Endothelial cell of umbilical vein (primary cell): ENCODE results near the gene TMEM92. TPM values are rescaled to one million over a fixed set of nuclear protein-coding genes. Genes with fewer than 3 reads are reported as not detected.
A peak's percentile ranks its signal among the peaks of the same experiment; 100 is the strongest.

Experiments used
- BruUV-seq: library from RNA; stranded (reverse); fragments of 400-500 nt; replicated peaks from 2 replicates; lab custom pipeline; 2021; lab: Mats Ljungman, UMichigan
- CTCF ChIA-PET: fragments of 300-600, 350-600 bp; sonication (Branson Sonifier 250); formaldehyde crosslinking; loops from one replicate; lab custom pipeline; 2021; ENCODE audit warnings: antibody characterized with exemption, inconsistent platforms; lab: Charles Lee
- POLR2A ChIA-PET: fragments of 300-600, 350-600 bp; sonication (Branson Sonifier 250); formaldehyde crosslinking; loops from one replicate; lab custom pipeline; 2021; ENCODE audit warnings: antibody characterized with exemption, inconsistent platforms; lab: Charles Lee
- DNase-seq: peaks from one replicate; pipeline ENCODE4 v3.0.0-alpha.2; 2011; ENCODE audit warnings: low read depth, low spot score
- FAIRE-seq: peaks from 2 replicates; lab custom pipeline; 2011; peaks lifted over from hg19 to GRCh38; lab: Jason Lieb, UNC
- H2AFZ ChIP-seq: 2 replicates; pipeline ENCODE4 v1.6.0; 2012; ENCODE audit warnings: low read depth, low read length, control low read depth, inconsistent platforms
- H3K27ac ChIP-seq: 2 replicates; pipeline ENCODE4 v1.5.1; 2011; ENCODE audit warnings: low read depth, mild to moderate bottlenecking, control low read depth, low read length, moderate library complexity; ENCODE audit not compliant: insufficient read depth
- H3K27me3 ChIP-seq, 2 experiments: 2 replicates each; pipeline versions ENCODE4 v1.6.0 to v1.6.1; 2011; ENCODE audit warnings: low read length in 2 of 2, mixed read lengths in 1 of 2; ENCODE audit not compliant: control insufficient read depth in 2 of 2, insufficient read depth in 2 of 2
- H3K36me3 ChIP-seq, 2 experiments: 2 replicates in 1 of 2; 3 replicates in 1 of 2; pipeline ENCODE4 v1.5.1; 2011; ENCODE audit warnings: low read length in 2 of 2, mild to moderate bottlenecking in 1 of 2, moderate library complexity in 1 of 2; ENCODE audit not compliant: control insufficient read depth in 2 of 2, insufficient read depth in 2 of 2; ENCODE audit errors: extremely low read depth in 1 of 2
- H3K4me1 ChIP-seq: 3 replicates; pipeline ENCODE4 v1.5.1; 2011; ENCODE audit warnings: mild to moderate bottlenecking, low read length; ENCODE audit not compliant: control insufficient read depth, insufficient read depth; ENCODE audit errors: extremely low read depth
- H3K4me2 ChIP-seq: 2 replicates; pipeline ENCODE4 v1.6.1; 2011; ENCODE audit warnings: low read length, control low read depth, mixed read lengths; ENCODE audit not compliant: insufficient read depth
- H3K4me3 ChIP-seq, 3 experiments: fragments of 200-600 bp in 1 of 3; sonication (generic), shearing (Covaris generic) in 1 of 3; replicated peaks in 1 of 3; 2 replicates each; pipeline ENCODE4 v1.5.1; 2011 to 2016; ENCODE audit warnings: control low read depth in 3 of 3, low read length in 3 of 3, mild to moderate bottlenecking in 2 of 3, inconsistent platforms in 1 of 3, low read depth in 1 of 3, moderate library complexity in 1 of 3; ENCODE audit not compliant: insufficient read depth in 1 of 3
- H3K79me2 ChIP-seq: 2 replicates; pipeline ENCODE4 v1.6.0; 2012; ENCODE audit warnings: low read length, inconsistent platforms; ENCODE audit not compliant: control insufficient read depth, insufficient read depth
- H3K9ac ChIP-seq: replicated peaks from 2 replicates; pipeline ENCODE3; 2011; ENCODE audit warnings: low read length, control low read depth; ENCODE audit not compliant: insufficient read depth; ENCODE audit errors: extremely low read depth
- H3K9me1 ChIP-seq: replicated peaks from 3 replicates; pipeline ENCODE4 v1.6.0; 2011; ENCODE audit warnings: mild to moderate bottlenecking, low read length; ENCODE audit not compliant: control insufficient read depth, insufficient read depth; ENCODE audit errors: extremely low read depth
- H3K9me3 ChIP-seq: replicated peaks from 2 replicates; pipeline ENCODE4 v1.5.1; 2012; ENCODE audit warnings: low read length, inconsistent platforms; ENCODE audit not compliant: control insufficient read depth, insufficient read depth
- H4K20me1 ChIP-seq: replicated peaks from 2 replicates; pipeline ENCODE3; 2011; ENCODE audit warnings: mild to moderate bottlenecking, low read length; ENCODE audit not compliant: control insufficient read depth, insufficient read depth; ENCODE audit errors: extremely low read depth
- EZH2 ChIP-seq: IDR thresholded peaks from 2 replicates; pipeline ENCODE4 v1.6.1; 2012; ENCODE audit warnings: borderline replicate concordance, low read depth, mild to moderate bottlenecking, moderate library complexity, low read length, inconsistent platforms; ENCODE audit not compliant: severe bottlenecking
- FOS ChIP-seq: IDR thresholded peaks from 2 replicates; pipeline ENCODE4 v1.6.1; 2011; ENCODE audit warnings: mild to moderate bottlenecking, low read length, moderate library complexity, borderline replicate concordance; ENCODE audit not compliant: insufficient read depth
- GATA2 ChIP-seq: IDR thresholded peaks from 2 replicates; pipeline ENCODE4 v1.7.0; 2011; ENCODE audit warnings: low read depth, mild to moderate bottlenecking, moderate library complexity, mixed read lengths, low read length; ENCODE audit not compliant: insufficient read length, insufficient read depth
- JUN ChIP-seq: IDR thresholded peaks from 2 replicates; pipeline ENCODE4 v1.6.1; 2011; ENCODE audit warnings: borderline replicate concordance, low read depth; ENCODE audit not compliant: insufficient read length, insufficient read depth
- MYC ChIP-seq: IDR thresholded peaks from one replicate; pipeline ENCODE4 v1.6.1; 2011; ENCODE audit warnings: mild to moderate bottlenecking, low read depth, low read length
- POLR2A ChIP-seq: IDR thresholded peaks from 2 replicates; pipeline ENCODE4 v1.6.1; 2012; ENCODE audit warnings: low read depth, mild to moderate bottlenecking, control low read depth, low read length
- POLR2AphosphoS5 ChIP-seq: IDR thresholded peaks from 2 replicates; pipeline ENCODE4 v1.6.1; 2012; ENCODE audit warnings: low read depth, mild to moderate bottlenecking, control low read depth, low read length, moderate library complexity; ENCODE audit not compliant: insufficient read depth
- dilution Hi-C: fragments of 300-500 bp; cut with MboI; formaldehyde crosslinking; loops from one replicate; pipeline ENCODE4 v1.15.0; 2019; ENCODE audit warnings: low sequenced_read_pairs; ENCODE audit not compliant: extremely low pct_ligation_motif_present
- intact Hi-C: fragments of 100-400 bp; cut with micrococcal nuclease; formaldehyde crosslinking; loops from one replicate; pipeline ENCODE4 v1.10.0; 2022
- polyA plus RNA-seq, 4 experiments: library from polyadenylated mRNA; depleted of rRNA in 3 of 4; stranded (reverse) in 3 of 4; unstranded in 1 of 4; fragments of >200 nt; gene quantifications; 2 replicates each; pipeline versions ENCODE4 v1.2.1 to v1.2.3, GENCODE V29; 2011 to 2012; ENCODE audit warnings: missing spikeins in 1 of 4
- total RNA-seq: library from RNA; stranded (reverse); gene quantifications from 2 replicates; pipeline ENCODE4 v1.2.3, GENCODE V29; 2021
- TF ChIP-seq, protein P1 (sequence below): IDR thresholded peaks from 2 replicates; pipeline ENCODE4 v1.6.1; 2011; ENCODE audit not compliant: insufficient read depth, insufficient read length
- TF ChIP-seq, protein P2 (sequence below), 2 donors: IDR thresholded peaks; 1 replicate in 1 of 2; 2 replicates in 1 of 2; pipeline ENCODE4 v1.5.1; 2011; ENCODE audit warnings: low read length in 2 of 2, mild to moderate bottlenecking in 2 of 2, moderate library complexity in 2 of 2, control low read depth in 1 of 2, inconsistent platforms in 1 of 2, low read depth in 1 of 2; ENCODE audit not compliant: insufficient read depth in 1 of 2; ENCODE audit errors: extremely low read depth in 1 of 2

The TMEM92 gene
- total and polyA plus RNA-seq, 2 donors (not counting 3 experiments of a cell fraction or from before 2014, with no cell fraction given) = 0.03 TPM; not detected in 1

DNA sequence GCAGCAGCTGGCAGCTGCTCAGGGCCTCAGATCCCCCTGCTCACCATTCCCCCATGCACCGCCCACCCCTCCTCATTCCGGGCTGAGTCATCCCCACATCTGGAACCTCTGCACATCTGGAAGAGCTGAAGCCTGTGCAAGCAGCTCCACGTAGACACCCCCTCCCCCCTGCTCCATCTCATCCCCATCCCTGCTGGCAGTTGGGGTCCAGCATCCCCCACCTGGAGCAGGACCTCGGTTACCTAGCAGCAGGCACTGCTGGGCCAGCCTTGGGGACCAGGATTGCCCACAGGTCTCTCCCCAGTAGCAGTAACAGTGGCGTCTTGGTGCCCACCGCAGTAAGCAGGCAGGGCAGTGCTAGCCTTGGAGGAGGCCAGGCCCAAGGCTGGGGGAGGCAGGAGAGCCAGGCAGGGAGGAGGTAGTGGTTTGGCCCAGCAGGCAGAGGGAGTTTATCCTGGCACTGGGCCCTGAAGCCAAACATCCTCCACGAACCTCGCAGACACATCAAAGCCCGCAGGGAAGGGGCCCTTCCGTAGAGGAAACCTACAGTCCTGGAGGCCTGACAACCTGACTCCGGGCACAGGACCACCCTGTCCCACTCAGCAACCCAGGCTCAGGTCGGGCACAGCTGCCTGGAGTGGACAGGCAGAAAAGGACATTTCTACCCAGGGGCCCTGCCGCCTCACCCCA, 7.7 kb upstream of the TMEM92 start:
- no peak overlapping the region for H3K4me3 ChIP-seq
- H3K27ac ChIP-seq = no peak overlapping the region
- intact Hi-C loops = loop anchor here (2.0 to 10.0 kb wide), 2 partner anchors 56 to 152 kb away; no protein-coding TSS in a partner anchor
- no peak overlapping the region for H3K4me2 ChIP-seq
- no peaks in the 10 kb centered on the region for H3K79me2 ChIP-seq
- FAIRE-seq (peak; percentile 90), DNase-seq (peak; percentile 59)
- H3K9me1 ChIP-seq = no peaks in the 10 kb centered on the region
- POLR2A ChIA-PET = no interaction called here
- H4K20me1 ChIP-seq = no peaks in the 10 kb centered on the region
- no peak overlapping the region for H2AFZ ChIP-seq
- H3K9me3 ChIP-seq = no peaks in the 10 kb centered on the region
- H3K4me1 ChIP-seq = peaks cover 6% of the 10 kb centered on the region
- H3K36me3 ChIP-seq = no peaks in the 10 kb centered on the region
- dilution Hi-C loops = no loop called here
- no peak overlapping the region for H3K9ac ChIP-seq
- no TSS peak for BruUV-seq
- peaks cover 3 to 7% of the 10 kb centered on the region in 2 experiments for H3K27me3 ChIP-seq
- CTCF ChIA-PET = interaction anchor here (0.9 to 11.4 kb wide), 5 partner anchors 11 to 68 kb away, joined by 3 to 236 read pairs (median 3); partner anchors contain the start of gene COL1A1
- TF ChIP-seq JUN = no peak

DNA sequence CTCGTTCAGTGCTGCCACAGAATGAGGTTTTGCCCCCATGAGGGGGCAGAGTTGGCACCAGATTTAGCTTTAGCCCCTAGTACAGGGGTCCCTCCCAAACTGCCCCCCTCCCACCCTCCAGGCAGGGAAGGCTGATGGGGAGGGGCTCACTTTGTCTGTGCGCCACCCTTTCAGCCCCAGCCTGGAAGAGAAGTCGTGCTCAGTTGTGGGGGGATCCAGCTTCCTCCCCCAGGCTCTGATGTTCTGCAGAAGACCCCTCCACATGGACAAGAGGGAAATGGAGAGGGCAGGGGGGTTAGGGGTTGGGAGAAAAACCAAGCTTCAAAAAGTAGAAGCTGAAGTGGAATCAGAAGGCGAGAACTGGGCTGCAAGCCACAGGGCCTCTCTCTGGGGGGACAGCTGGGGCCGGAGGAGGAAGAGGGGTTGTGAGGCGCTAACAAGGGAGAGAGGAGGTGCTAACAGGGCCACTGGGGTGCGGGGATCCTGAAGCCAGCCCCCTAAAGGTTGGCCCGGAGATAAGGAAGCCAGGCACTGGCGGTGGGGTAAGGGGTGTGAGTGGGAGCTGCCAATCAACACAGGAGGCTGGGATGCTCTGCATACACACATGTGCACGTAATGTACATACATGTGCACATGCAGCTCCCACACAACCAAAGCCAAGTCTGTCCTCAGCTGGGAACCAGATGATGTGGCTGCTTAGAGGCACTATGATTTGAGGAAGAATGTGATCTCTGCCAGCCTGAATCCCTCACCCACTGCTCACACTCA, 7.0 kb upstream of the TMEM92 start:
- BruUV-seq = no TSS peak
- H3K27ac ChIP-seq = no peak overlapping the region
- POLR2A ChIA-PET = no interaction called here
- dilution Hi-C loops (no loop called here), intact Hi-C loops (loop anchor here (2.0 to 10.0 kb wide), 2 partner anchors 56 to 152 kb away; no protein-coding TSS in a partner anchor)
- no peak overlapping the region for H2AFZ ChIP-seq
- H3K36me3 ChIP-seq = no peaks in the 10 kb centered on the region
- CTCF ChIA-PET = interaction anchor here (1.0 to 11.4 kb wide), 7 partner anchors 11 to 174 kb away, joined by 3 to 236 read pairs (median 3); partner anchors contain the start of gene COL1A1
- peaks cover 3 to 7% of the 10 kb centered on the region in 2 experiments for H3K27me3 ChIP-seq
- DNase-seq = no peak
- no peak for FAIRE-seq
- H3K79me2 ChIP-seq = no peaks in the 10 kb centered on the region
- no peak overlapping the region for H3K4me3 ChIP-seq
- H4K20me1 ChIP-seq = no peaks in the 10 kb centered on the region
- no peaks in the 10 kb centered on the region for H3K9me1 ChIP-seq
- TF ChIP-seq, protein P1, sequence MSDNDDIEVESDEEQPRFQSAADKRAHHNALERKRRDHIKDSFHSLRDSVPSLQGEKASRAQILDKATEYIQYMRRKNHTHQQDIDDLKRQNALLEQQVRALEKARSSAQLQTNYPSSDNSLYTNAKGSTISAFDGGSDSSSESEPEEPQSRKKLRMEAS = no peak
- TF ChIP-seq GATA2 (no peak), POLR2A (no peak), JUN (no peak), EZH2 (no peak), MYC (no peak), FOS (no peak), POLR2AphosphoS5 (no peak)
- TF ChIP-seq, protein P2, sequence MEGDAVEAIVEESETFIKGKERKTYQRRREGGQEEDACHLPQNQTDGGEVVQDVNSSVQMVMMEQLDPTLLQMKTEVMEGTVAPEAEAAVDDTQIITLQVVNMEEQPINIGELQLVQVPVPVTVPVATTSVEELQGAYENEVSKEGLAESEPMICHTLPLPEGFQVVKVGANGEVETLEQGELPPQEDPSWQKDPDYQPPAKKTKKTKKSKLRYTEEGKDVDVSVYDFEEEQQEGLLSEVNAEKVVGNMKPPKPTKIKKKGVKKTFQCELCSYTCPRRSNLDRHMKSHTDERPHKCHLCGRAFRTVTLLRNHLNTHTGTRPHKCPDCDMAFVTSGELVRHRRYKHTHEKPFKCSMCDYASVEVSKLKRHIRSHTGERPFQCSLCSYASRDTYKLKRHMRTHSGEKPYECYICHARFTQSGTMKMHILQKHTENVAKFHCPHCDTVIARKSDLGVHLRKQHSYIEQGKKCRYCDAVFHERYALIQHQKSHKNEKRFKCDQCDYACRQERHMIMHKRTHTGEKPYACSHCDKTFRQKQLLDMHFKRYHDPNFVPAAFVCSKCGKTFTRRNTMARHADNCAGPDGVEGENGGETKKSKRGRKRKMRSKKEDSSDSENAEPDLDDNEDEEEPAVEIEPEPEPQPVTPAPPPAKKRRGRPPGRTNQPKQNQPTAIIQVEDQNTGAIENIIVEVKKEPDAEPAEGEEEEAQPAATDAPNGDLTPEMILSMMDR (IDR thresholded peaks at IDR 0.05; ENCODE audit: extremely low read depth in 1 of 2, insufficient read depth in 1 of 2, low read depth in 1 of 2, low read length in 2 of 2) = no peak
- H3K4me1 ChIP-seq = peaks cover 6% of the 10 kb centered on the region
- H3K4me2 ChIP-seq = no peak overlapping the region
- H3K9ac ChIP-seq = no peak overlapping the region
- no peaks in the 10 kb centered on the region for H3K9me3 ChIP-seq
